ENCODE data around the gene COASY. TPM values are rescaled to one million over a fixed set of nuclear protein-coding genes. Genes with fewer than 3 reads are reported as not detected.

The COASY gene
- total RNA-seq, 1 donor from 2014 or later = 52.0 TPM

DNA sequence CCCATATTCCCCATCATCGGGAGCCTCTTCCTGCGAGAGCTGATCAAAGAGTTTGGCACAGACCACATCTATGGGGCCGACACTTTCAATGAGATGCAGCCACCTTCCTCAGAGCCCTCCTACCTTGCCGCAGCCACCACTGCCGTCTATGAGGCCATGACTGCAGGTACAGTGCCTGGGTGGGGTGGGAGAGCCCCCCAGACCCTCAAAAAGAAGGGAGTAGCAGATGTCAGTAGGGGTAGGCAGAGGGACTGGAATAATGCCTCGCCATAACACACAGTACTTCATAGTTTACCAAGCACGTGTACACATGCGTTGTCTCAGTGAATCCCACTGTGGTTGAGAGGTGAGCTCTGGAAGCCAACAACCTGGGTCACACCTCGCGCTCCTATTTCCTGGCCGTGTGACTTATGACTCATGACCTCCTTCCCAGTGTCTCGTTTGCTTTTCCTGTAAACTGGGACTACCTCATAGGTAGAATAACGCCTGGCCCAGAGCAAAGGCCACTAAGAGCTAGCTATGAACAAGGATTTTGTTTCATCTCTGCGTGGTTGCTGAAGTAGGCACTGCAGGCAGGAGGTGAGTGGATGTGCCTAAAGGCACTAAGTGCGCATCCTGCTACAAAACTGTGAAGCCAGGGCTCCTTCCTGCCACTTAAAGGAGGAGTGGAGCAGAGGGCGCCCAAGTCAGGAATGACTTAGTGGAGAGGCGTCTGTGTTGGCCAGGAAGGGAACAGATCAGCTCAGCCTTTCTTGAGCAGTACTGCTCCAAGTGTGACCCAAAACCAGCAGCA lies 20.7 kb upstream of the COASY start:
- H4K20me1 ChIP-seq (ENCODE audit: insufficient read depth, low read length) = no peaks in the 10 kb centered on the region
- no peak overlapping the region for H3K9ac ChIP-seq (ENCODE audit: low read length)
- H3K36me3 Mint-ChIP-seq (ENCODE audit: low read depth, unreplicated experiment) = peaks cover 14% of the 10 kb centered on the region
- H3K4me1 Mint-ChIP-seq (ENCODE audit: low read depth, unreplicated experiment) = peaks cover 11% of the 10 kb centered on the region
- FAIRE-seq (no peak), DNase-seq (ENCODE audit: low read depth) (no peak)
- H3K79me2 ChIP-seq (ENCODE audit: insufficient read depth, low read length) = peaks cover 11% of the 10 kb centered on the region
- peaks cover 5% of the 10 kb centered on the region for H3K4me1 ChIP-seq (ENCODE audit: insufficient read depth, low read length)
- H3K9me3 Mint-ChIP-seq (ENCODE audit: unreplicated experiment) = no peaks in the 10 kb centered on the region
- TF ChIP-seq, protein P1, sequence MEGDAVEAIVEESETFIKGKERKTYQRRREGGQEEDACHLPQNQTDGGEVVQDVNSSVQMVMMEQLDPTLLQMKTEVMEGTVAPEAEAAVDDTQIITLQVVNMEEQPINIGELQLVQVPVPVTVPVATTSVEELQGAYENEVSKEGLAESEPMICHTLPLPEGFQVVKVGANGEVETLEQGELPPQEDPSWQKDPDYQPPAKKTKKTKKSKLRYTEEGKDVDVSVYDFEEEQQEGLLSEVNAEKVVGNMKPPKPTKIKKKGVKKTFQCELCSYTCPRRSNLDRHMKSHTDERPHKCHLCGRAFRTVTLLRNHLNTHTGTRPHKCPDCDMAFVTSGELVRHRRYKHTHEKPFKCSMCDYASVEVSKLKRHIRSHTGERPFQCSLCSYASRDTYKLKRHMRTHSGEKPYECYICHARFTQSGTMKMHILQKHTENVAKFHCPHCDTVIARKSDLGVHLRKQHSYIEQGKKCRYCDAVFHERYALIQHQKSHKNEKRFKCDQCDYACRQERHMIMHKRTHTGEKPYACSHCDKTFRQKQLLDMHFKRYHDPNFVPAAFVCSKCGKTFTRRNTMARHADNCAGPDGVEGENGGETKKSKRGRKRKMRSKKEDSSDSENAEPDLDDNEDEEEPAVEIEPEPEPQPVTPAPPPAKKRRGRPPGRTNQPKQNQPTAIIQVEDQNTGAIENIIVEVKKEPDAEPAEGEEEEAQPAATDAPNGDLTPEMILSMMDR (IDR thresholded peaks at IDR 0.05; ENCODE audit: insufficient read depth, low read depth, low read length) = no peak
- no peak for TF ChIP-seq EZH2 (IDR thresholded peaks at IDR 0.05; ENCODE audit: insufficient read depth, low read length)
- H2AFZ ChIP-seq (ENCODE audit: low read depth, low read length) = no peak overlapping the region
- H3K36me3 ChIP-seq (ENCODE audit: insufficient read depth, low read length) = no peaks in the 10 kb centered on the region
- no peaks in the 10 kb centered on the region for H3K27me3 Mint-ChIP-seq (ENCODE audit: low read depth, unreplicated experiment)
- no peaks in the 10 kb centered on the region for H3K27me3 ChIP-seq (ENCODE audit: insufficient read depth, low read length)
- H3K4me2 ChIP-seq (ENCODE audit: low read length) = no peak overlapping the region
- no peak overlapping the region for H3K4me3 ChIP-seq (ENCODE audit: insufficient read depth, low read depth, low read length)
- H3K4me3 Mint-ChIP-seq (ENCODE audit: unreplicated experiment) = no peak overlapping the region
- H3K9me3 ChIP-seq (ENCODE audit: insufficient read depth, low read depth, low read length) = no peaks in the 10 kb centered on the region
- peak overlapping the region; percentile 62 for H3K27ac Mint-ChIP-seq (ENCODE audit: unreplicated experiment)
- H3K27ac ChIP-seq (ENCODE audit: low read depth, low read length) = no peak overlapping the region

DNA sequence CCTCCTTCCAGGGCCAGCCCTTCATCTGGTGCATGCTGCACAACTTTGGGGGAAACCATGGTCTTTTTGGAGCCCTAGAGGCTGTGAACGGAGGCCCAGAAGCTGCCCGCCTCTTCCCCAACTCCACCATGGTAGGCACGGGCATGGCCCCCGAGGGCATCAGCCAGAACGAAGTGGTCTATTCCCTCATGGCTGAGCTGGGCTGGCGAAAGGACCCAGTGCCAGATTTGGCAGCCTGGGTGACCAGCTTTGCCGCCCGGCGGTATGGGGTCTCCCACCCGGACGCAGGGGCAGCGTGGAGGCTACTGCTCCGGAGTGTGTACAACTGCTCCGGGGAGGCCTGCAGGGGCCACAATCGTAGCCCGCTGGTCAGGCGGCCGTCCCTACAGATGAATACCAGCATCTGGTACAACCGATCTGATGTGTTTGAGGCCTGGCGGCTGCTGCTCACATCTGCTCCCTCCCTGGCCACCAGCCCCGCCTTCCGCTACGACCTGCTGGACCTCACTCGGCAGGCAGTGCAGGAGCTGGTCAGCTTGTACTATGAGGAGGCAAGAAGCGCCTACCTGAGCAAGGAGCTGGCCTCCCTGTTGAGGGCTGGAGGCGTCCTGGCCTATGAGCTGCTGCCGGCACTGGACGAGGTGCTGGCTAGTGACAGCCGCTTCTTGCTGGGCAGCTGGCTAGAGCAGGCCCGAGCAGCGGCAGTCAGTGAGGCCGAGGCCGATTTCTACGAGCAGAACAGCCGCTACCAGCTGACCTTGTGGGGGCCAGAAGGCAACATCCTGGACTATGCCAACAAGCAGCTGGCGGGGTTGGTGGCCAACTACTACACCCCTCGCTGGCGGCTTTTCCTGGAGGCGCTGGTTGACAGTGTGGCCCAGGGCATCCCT lies 18.5 kb upstream of the COASY start:
- no peak overlapping the region for H2AFZ ChIP-seq (ENCODE audit: low read depth, low read length)
- H3K27me3 Mint-ChIP-seq (ENCODE audit: low read depth, unreplicated experiment) = peaks cover 2% of the 10 kb centered on the region
- TF ChIP-seq EZH2 (IDR thresholded peaks at IDR 0.05; ENCODE audit: insufficient read depth, low read length) = no peak
- TF ChIP-seq, protein P1 (IDR thresholded peaks at IDR 0.05; ENCODE audit: insufficient read depth, low read depth, low read length) = no peak
- FAIRE-seq (no peak), DNase-seq (ENCODE audit: low read depth) (no peak)
- H3K36me3 ChIP-seq (ENCODE audit: insufficient read depth, low read length) = no peaks in the 10 kb centered on the region
- H3K36me3 Mint-ChIP-seq (ENCODE audit: low read depth, unreplicated experiment) = peaks cover 14% of the 10 kb centered on the region
- no peaks in the 10 kb centered on the region for H3K9me3 Mint-ChIP-seq (ENCODE audit: unreplicated experiment)
- no peak overlapping the region for H3K27ac Mint-ChIP-seq (ENCODE audit: unreplicated experiment)
- no peaks in the 10 kb centered on the region for H4K20me1 ChIP-seq (ENCODE audit: insufficient read depth, low read length)
- H3K4me2 ChIP-seq (ENCODE audit: low read length) = no peak overlapping the region
- no peaks in the 10 kb centered on the region for H3K79me2 ChIP-seq (ENCODE audit: insufficient read depth, low read length)
- H3K4me1 Mint-ChIP-seq (ENCODE audit: low read depth, unreplicated experiment) = peaks cover 9% of the 10 kb centered on the region
- H3K4me1 ChIP-seq (ENCODE audit: insufficient read depth, low read length) = no peaks in the 10 kb centered on the region
- H3K27me3 ChIP-seq (ENCODE audit: insufficient read depth, low read length) = no peaks in the 10 kb centered on the region
- no peaks in the 10 kb centered on the region for H3K9me3 ChIP-seq (ENCODE audit: insufficient read depth, low read depth, low read length)
- H3K4me3 Mint-ChIP-seq (ENCODE audit: unreplicated experiment) = no peak overlapping the region
- H3K27ac ChIP-seq (ENCODE audit: low read depth, low read length) = no peak overlapping the region
- no peak overlapping the region for H3K9ac ChIP-seq (ENCODE audit: low read length)
- H3K4me3 ChIP-seq (ENCODE audit: insufficient read depth, low read depth, low read length) = no peak overlapping the region

Measured in astrocyte (in vitro differentiated cells and primary cell).